Small intestine (tissue), 7 donors: ENCODE measurements around the gene KCNJ2. TPM values are rescaled to one million over a fixed set of nuclear protein-coding genes. Genes with fewer than 3 reads are reported as not detected.

Experiments used
- DNase-seq, 2 donors: peaks; one replicate each; pipeline versions ENCODE4 v3.0.0 to v3.0.0-alpha.2; 2013
- FAIRE-seq: peaks from 2 replicates; lab custom pipeline; 2012; peaks lifted over from hg19 to GRCh38; lab: Jason Lieb, UNC
- H3K27ac ChIP-seq, 3 donors: one replicate each; pipeline ENCODE4 v1.5.1; 2013; ENCODE audit warnings: low read length in 2 of 3, mild to moderate bottlenecking in 2 of 3, control low read depth in 1 of 3, inconsistent platforms in 1 of 3, low read depth in 1 of 3, moderate library complexity in 1 of 3
- H3K27me3 ChIP-seq, 3 donors: one replicate each; pipeline ENCODE4 v1.6.1; 2013; ENCODE audit warnings: low read length in 3 of 3, inconsistent platforms in 1 of 3; ENCODE audit not compliant: control insufficient read depth in 3 of 3, insufficient read depth in 3 of 3
- H3K36me3 ChIP-seq, 3 donors: one replicate each; pipeline ENCODE4 v1.6.1; 2013; ENCODE audit warnings: low read length in 3 of 3, inconsistent platforms in 1 of 3, low read depth in 1 of 3, mild to moderate bottlenecking in 1 of 3, moderate library complexity in 1 of 3; ENCODE audit not compliant: control insufficient read depth in 3 of 3, insufficient read depth in 2 of 3
- H3K4me1 ChIP-seq, 3 donors: one replicate each; pipeline ENCODE4 v1.6.1; 2013; ENCODE audit warnings: low read length in 2 of 3, inconsistent platforms in 1 of 3, low read depth in 1 of 3, mild to moderate bottlenecking in 1 of 3, moderate library complexity in 1 of 3; ENCODE audit not compliant: control insufficient read depth in 3 of 3, insufficient read depth in 2 of 3
- H3K4me3 ChIP-seq, 3 donors: one replicate each; pipeline ENCODE4 v1.5.1; 2013; ENCODE audit warnings: low read length in 3 of 3, control low read depth in 1 of 3, inconsistent platforms in 1 of 3, low read depth in 1 of 3, mild to moderate bottlenecking in 1 of 3, moderate library complexity in 1 of 3
- H3K9me3 ChIP-seq, 2 donors: one replicate each; pipeline ENCODE4 v1.6.1; 2013; ENCODE audit warnings: low read depth in 1 of 2, low read length in 1 of 2; ENCODE audit not compliant: control insufficient read depth in 2 of 2, insufficient read depth in 1 of 2
- WGBS, 3 donors: extraction: QIAGEN DNeasy Blood & Tissue Kit; methylation state at CpG; one replicate each; pipeline ENCODE4 v1.1.7; 2013; 5-methylcytosine and 5-hydroxymethylcytosine counted together
- polyA plus RNA-seq, 4 donors: library from polyadenylated mRNA; stranded (reverse) in 3 of 4; unstranded in 1 of 4; fragments of 200-250 nt in 3 of 4; fragments of 120-200 nt in 1 of 4; gene quantifications; one replicate each; pipeline versions ENCODE4 v1.2.1 to v1.2.3, GENCODE V29; 2013
- donor health status: healthy with polysubstance abuse.
- donor health status: control.
- donor health status: control.
- donor health status: Bipolar disorder and iron deficiency.
- donor health status: healthy.

The KCNJ2 gene
- polyA plus RNA-seq, 4 donors, result 0.27 to 1.6 (median 0.57) TPM

DNA sequence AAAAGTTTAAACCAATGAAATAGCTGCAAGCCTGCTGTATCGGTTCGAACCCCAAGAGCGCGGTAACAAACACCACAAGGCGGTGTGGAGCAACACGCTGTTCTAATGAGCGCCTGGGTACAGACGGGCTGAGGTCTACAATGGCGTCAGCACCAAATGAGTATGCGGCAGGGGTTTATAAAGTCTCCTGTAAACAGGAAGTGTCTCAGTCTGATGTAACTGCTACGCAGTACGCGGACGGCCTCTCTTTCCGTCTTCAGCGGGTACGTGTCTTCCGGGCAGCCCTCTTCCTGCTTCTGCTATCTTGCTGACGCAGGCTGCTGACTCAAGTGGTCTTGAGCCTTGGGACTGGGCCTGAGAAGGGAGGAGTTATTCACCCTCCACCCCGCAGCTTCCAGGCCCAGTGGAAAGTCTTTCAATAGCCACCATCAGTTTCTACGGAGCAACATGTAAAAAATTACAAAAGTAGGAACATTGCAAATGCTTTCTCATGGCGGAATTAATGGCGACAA lies 40.5 kb upstream of the KCNJ2 start:
- WGBS, 3 donors, result 97% methylated on average over 23 of the region's 23 CpGs
- H3K27ac ChIP-seq, result no peak overlapping the region
- DNase-seq (no peak), FAIRE-seq (no peak)
- no peaks in the 10 kb centered on the region for H3K36me3 ChIP-seq
- H3K4me3 ChIP-seq, result no peak overlapping the region
- H3K9me3 ChIP-seq, result peaks cover 0 to 3% of the 10 kb centered on the region in 2 donors
- H3K27me3 ChIP-seq, result no peaks in the 10 kb centered on the region
- H3K4me1 ChIP-seq, result no peaks in the 10 kb centered on the region

DNA sequence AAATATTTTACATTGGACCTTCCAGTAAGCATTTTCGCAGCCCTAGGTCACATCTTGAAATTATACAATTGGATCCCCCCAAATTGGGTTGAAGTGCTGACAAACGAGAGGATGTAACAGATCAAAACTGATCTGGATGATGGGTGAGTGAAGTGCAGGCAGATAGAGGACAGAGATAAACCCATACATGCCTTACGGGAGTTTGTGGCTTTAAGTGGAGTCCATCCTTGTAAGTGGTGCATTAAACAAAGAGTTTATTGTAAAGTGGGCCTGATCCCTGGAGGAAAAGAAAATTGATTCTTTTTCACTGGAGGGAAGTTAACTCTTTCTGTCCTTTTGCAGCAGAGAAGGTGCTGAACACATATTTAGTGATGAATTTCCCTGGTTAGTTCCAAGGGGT lies 39.0 kb upstream of the KCNJ2 start:
- Histone ChIP-seq H3K27me3 (no peaks in the 10 kb centered on the region), H3K4me3 (no peak overlapping the region), H3K9me3 (peaks cover 0 to 3% of the 10 kb centered on the region in 2 donors), H3K4me1 (no peaks in the 10 kb centered on the region), H3K27ac (no peak overlapping the region), H3K36me3 (no peaks in the 10 kb centered on the region)
- no peak for FAIRE-seq
- 61 to 74% (median 68%) methylated on average over 3 of the region's 3 CpGs for WGBS, 3 donors
- no peak for DNase-seq

DNA sequence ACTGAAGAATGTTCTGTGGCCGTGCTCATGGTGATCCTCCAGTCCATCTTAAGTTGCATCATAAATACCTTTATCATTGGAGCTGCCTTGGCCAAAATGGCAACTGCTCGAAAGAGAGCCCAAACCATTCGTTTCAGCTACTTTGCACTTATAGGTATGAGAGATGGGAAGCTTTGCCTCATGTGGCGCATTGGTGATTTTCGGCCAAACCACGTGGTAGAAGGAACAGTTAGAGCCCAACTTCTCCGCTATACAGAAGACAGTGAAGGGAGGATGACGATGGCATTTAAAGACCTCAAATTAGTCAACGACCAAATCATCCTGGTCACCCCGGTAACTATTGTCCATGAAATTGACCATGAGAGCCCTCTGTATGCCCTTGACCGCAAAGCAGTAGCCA lies 36.8 kb upstream of the KCNJ2 start:
- 96 to 97% (median 97%) methylated on average over 11 of the region's 11 CpGs for WGBS, 3 donors
- FAIRE-seq (no peak), DNase-seq (no peak)
- peaks cover 0 to 3% of the 10 kb centered on the region in 2 donors for H3K9me3 ChIP-seq
- H3K27ac ChIP-seq, result no peak overlapping the region
- H3K27me3 ChIP-seq, result no peaks in the 10 kb centered on the region
- H3K4me3 ChIP-seq, result no peak overlapping the region
- no peaks in the 10 kb centered on the region for H3K36me3 ChIP-seq
- peaks cover 0 to 6% (median 4%) of the 10 kb centered on the region in 3 donors for H3K4me1 ChIP-seq

DNA sequence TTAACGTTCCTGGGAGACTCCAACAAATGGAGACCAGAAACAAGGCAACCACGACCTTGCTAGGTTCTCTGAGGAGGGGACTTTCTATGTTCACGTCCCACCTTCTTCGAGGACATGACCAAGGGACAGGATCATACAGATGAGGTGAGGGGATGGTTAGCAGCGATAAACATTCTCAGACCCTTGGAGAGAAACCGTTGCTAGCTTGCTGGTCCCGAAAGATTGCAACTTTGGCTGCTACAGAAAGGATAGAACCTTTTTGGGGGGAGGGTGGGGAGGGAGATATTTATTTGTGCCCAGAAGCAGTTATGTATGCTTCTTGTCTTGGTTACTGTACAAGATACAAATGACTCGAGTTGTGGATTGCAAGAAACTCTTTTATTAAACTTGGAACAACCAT lies 35.3 kb upstream of the KCNJ2 start:
- WGBS, 3 donors, result 86 to 88% (median 86%) methylated on average over 8 of the region's 8 CpGs
- Histone ChIP-seq H3K4me1 (peaks cover 2 to 6% (median 4%) of the 10 kb centered on the region in 3 donors), H3K27me3 (no peaks in the 10 kb centered on the region), H3K9me3 (peaks cover 0 to 3% of the 10 kb centered on the region in 2 donors), H3K27ac (no peak overlapping the region), H3K4me3 (no peak overlapping the region), H3K36me3 (no peaks in the 10 kb centered on the region)
- FAIRE-seq (no peak), DNase-seq (no peak)

DNA sequence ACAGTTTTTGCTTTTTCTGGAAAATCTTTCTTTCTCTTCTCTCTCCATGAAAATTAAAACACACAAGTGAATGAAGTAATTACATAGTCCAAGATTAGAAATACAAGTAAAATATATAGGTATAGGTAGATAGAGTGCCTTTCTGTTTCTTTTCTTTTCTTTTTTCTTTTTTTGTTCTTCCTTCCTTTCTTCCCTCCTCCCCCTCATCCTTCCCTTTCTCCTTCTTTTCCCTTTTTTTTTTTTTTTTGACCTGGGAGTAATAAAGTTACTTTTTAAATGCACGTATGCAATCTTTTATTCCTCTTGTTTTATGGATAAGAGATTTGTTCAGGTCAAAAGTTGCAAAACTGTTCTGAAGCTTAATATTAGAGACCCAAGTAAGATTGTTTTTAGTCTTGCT lies 34.6 kb upstream of the KCNJ2 start:
- Histone ChIP-seq H3K27me3 (no peaks in the 10 kb centered on the region), H3K27ac (no peak overlapping the region), H3K4me1 (peaks cover 2 to 6% (median 4%) of the 10 kb centered on the region in 3 donors), H3K36me3 (no peaks in the 10 kb centered on the region), H3K4me3 (no peak overlapping the region), H3K9me3 (peaks cover 0 to 3% of the 10 kb centered on the region in 2 donors)
- DNase-seq, result no peak
- 71 to 86% (median 78%) methylated on average over 1 of the region's 1 CpG for WGBS, 3 donors
- FAIRE-seq, result no peak

DNA sequence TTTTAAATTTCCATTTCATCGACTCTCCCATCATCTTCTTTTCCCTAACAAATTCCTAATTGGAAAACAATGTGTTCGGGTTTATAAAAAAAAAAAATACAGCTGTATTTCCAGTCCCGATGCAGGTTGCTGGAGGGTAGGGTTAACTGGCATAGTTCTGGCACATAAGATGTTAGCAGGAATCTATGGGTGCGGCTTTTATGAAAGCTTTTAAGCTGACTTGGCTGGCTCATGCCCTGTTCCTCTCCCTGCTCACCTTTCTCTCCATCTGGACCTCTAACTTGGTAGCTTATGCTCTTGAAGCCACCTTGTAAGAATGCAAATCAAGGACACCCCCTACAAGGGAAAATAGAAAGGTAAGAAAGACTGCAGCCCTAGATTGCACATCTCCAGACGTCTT lies 33.2 kb upstream of the KCNJ2 start:
- peaks cover 0 to 3% of the 10 kb centered on the region in 2 donors for H3K9me3 ChIP-seq
- H3K4me1 ChIP-seq, result peaks cover 2 to 6% (median 4%) of the 10 kb centered on the region in 3 donors
- no peak overlapping the region for H3K4me3 ChIP-seq
- FAIRE-seq (no peak), DNase-seq (peak in 1 of 2 donors; percentile 37)
- no peaks in the 10 kb centered on the region for H3K27me3 ChIP-seq
- 23 to 70% (median 48%) methylated on average over 5 of the region's 5 CpGs for WGBS, 3 donors
- no peak overlapping the region for H3K27ac ChIP-seq
- H3K36me3 ChIP-seq, result no peaks in the 10 kb centered on the region

DNA sequence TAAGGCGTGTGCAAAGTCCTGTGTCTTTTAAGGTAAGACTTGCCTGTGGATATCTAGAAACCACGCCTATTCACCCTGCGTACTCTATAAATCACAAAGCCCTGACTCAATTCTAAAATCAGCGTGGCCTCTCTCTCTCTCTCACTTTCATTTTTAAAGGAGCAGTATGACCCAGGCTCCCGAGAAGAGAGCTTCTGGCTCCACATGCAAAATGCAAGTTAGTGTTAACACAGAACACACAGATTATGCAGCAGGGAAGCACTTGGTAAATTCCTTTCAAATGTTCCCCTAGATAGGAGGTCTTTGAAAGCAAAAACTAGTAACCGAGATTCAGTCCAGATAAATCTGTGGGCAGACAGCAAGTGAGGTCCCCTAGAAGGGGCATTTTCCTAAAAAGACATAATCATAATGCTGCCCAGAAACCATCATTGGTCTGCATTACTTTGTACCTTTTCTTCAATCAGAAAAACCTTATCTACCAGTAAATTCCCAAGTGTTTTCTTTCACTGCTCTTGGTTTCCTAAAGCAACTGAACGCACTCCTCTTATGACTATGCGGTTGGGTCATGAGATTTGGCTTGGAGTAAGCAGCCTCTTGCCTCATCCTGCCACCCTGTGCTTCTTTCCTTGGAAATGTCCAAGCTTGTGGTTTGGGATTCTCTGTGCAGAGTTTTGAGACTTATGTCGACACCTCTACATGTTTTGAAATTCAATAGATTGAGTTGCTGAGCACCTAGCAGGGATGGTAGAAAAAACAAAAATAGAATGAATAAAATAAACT lies 31.7 kb upstream of the KCNJ2 start:
- FAIRE-seq (peak; percentile 65), DNase-seq (peak; percentile 72 to 90)
- no peaks in the 10 kb centered on the region for H3K27me3 ChIP-seq
- no peaks in the 10 kb centered on the region for H3K36me3 ChIP-seq
- 23 to 24% (median 24%) methylated on average over 9 of the region's 9 CpGs for WGBS, 3 donors
- H3K4me3 ChIP-seq, result no peak overlapping the region
- peaks cover 2 to 6% (median 4%) of the 10 kb centered on the region in 3 donors for H3K4me1 ChIP-seq
- H3K27ac ChIP-seq, result peak overlapping the region in 1 of 3 donors; percentile 2
- H3K9me3 ChIP-seq, result peaks cover 0 to 3% of the 10 kb centered on the region in 2 donors

DNA sequence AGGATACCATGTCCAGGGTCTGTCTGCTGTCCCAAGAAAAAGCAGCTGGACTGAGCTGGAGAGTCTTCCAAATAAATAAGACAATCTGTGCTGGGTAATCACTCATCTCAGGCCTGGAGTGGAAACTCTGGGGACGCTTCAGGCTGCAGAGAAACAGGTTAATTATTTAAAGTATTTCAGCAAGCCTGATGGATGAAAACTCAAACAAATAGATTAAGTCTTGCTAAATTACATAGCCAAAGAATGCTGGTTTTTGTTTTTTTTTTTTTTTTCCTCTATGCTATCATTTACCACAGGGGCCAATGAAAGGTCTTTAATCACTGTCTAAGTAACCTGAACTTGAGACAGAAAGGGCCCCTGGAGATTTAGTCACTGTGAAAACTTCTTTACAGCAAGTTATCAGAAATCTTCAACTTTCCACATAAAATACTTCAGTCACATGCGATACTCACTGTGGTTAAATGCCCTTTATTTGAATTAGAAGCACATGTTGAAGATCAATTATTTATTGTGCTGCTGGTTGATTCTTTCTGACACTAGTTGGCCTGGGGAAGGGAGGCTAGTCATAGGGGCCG lies 31.0 kb upstream of the KCNJ2 start:
- no peaks in the 10 kb centered on the region for H3K9me3 ChIP-seq
- no peak overlapping the region for H3K4me3 ChIP-seq
- H3K36me3 ChIP-seq, result no peaks in the 10 kb centered on the region
- no peak overlapping the region for H3K27ac ChIP-seq
- FAIRE-seq, result no peak
- no peak for DNase-seq
- peaks cover 2 to 6% (median 4%) of the 10 kb centered on the region in 3 donors for H3K4me1 ChIP-seq
- H3K27me3 ChIP-seq, result no peaks in the 10 kb centered on the region
- WGBS, 3 donors, result 70 to 92% (median 83%) methylated on average over 3 of the region's 3 CpGs
